Measurements from ENCODE around the gene UBTD1.

Gene UBTD1

DNA sequence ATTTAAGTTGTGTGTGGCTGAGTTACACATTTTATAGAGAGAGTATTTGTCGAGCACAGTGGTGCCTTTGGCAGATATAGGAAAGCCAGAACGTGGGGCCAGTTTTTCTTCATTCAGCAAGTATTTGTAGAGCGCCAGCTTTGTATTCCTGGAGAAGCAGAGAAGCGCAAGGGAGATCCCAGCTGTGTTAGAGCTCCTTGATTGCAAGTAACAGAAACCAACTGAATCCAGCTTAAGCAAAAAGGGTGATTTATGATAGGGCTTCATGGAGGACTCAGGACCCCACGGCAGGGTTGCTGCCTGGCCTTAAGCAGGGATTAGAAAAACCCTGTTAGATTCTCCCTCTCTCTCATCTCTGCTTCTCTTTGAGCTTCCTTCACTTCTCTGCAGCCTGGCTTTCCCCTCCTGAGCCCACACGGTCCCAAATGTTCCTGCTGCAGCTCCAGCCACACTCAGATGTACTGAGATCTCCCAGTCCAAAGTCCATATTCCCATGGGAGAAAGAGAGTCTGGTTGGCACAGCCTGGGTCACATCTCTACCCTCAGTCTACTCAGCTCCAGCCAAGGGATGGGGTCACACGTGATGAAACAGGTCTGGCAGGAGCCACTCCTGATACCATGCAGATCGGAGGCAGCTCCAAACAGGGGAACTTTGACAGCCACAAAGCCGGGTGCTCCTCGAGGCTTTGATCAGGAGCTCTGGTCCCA is 16.7 kb downstream of the UBTD1 start:
- H3K4me3 ChIP-seq (ENCODE audit: low read depth, low read length): no peak overlapping the region
- TF ChIP-seq, protein P1, sequence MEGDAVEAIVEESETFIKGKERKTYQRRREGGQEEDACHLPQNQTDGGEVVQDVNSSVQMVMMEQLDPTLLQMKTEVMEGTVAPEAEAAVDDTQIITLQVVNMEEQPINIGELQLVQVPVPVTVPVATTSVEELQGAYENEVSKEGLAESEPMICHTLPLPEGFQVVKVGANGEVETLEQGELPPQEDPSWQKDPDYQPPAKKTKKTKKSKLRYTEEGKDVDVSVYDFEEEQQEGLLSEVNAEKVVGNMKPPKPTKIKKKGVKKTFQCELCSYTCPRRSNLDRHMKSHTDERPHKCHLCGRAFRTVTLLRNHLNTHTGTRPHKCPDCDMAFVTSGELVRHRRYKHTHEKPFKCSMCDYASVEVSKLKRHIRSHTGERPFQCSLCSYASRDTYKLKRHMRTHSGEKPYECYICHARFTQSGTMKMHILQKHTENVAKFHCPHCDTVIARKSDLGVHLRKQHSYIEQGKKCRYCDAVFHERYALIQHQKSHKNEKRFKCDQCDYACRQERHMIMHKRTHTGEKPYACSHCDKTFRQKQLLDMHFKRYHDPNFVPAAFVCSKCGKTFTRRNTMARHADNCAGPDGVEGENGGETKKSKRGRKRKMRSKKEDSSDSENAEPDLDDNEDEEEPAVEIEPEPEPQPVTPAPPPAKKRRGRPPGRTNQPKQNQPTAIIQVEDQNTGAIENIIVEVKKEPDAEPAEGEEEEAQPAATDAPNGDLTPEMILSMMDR (IDR thresholded peaks at IDR 0.05; ENCODE audit: low read depth, low read length): no peak

DNA sequence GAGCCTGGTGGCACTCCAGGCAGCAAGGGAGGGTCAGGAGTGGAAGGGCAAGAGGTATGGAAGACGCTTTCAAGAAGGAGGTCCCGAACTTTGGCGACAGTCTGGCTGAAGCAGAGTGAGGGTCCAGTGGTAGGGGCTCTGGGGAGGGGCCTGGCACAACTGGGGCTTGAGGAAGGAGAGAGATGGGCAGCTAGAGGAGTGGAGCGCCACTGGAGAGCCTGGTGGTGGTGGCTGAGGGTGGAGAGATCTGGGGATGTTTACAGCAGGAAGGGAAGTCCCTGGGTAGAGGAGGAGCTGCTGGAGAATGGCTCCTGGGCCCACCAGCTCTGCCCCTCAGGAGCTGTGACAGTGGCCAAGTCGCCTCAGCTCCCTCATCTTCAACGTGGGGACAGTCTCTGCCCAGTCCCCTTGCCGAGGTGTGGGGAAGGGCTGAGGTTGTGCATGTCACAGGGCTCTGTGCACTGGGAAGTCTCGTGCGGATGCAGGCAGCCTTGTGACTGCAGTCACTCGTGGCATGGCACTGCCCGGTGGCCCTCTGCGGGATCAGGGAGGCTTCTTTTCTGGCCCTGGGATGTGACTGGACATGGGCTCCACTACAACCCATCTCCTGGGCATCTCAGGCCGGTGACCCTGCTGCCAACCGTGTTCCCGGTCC is 18.5 kb downstream of the UBTD1 start:
- no peak overlapping the region for H3K4me3 ChIP-seq (ENCODE audit: low read depth, low read length)
- TF ChIP-seq, protein P1 (IDR thresholded peaks at IDR 0.05; ENCODE audit: low read depth, low read length): no peak

DNA sequence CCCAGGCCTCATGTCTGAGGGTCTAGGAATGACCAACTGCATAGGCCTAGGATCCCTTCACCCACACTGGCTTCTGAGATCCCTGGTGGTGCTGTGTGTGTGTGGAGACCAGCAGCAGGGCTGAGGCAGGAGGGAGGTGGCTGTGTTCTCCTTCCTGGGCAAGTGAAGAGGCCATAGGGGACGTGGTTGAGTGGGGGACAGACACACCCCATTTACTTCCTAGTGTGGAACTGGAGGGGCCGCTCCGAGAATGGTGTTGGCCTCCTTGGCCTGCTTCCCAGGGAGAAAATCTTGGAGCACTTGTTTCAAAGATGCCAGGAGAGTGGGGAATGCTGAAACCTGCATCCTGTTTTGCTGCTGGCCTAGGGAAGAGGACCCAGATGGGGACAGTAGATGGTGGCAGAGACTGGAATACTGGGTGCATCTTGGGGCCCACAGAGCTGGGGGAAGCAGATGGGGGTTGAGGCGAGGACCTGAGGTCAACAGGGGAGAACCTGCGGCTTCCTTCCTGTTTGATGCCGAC is 19.1 kb downstream of the UBTD1 start:
- H3K4me3 ChIP-seq (ENCODE audit: low read depth, low read length): no peak overlapping the region
- TF ChIP-seq, protein P1 (IDR thresholded peaks at IDR 0.05; ENCODE audit: low read depth, low read length): no peak

DNA sequence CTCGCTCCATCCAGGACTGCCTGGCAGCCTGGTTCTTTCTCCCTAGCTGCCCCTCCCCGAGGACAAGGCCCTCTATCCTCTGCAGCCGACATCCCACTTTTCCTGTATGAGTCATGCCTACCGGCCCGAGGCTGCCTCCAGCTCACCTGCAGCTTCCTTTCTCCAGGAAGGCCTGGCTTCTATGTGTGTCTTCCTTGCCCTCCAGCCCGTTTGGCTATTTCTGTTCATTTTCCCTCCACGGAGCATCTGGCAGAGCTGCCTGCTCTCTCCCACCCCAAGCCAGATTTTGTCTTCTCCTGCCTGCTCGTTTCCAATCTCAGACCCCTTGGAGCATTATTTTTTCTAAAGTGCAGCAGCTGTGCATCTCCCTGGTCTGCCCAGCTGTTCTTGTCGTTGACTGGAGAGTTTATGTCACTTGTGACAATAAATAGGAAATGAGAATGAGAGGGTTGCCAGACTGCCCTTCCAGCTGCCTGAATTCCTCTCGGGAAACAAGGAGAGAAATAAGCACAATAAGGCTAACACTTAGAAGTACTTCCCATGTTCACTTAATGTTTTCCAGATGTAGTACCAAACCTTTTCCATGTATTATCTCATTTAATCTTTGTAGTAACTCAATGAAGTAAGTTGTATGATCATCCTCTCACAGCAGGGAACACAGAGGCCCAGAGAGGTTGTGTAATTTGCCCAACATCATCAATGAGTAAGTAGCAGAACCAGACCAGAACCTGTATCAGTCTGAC is 19.7 kb downstream of the UBTD1 start:
- no peak overlapping the region for H3K4me3 ChIP-seq (ENCODE audit: low read depth, low read length)

DNA sequence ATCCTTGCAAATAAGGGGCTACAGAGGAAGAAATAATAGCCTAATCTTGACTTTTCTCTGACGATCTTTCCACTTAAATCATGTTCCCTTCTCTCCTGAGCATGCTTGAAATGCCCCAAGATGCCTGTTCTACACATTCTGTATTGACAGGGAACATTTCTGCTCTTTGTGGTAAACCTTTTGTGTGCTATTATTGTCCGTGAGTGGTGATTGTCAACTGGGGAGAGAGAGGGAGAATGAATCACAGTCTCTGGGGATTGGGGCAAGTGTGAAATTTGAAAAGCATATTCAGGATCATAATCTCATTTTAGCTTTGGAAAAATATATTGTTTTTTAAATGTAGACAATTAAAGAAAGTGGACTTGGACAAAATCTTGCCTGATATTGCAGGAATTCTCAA is 20.6 kb downstream of the UBTD1 start:
- TF ChIP-seq, protein P1 (IDR thresholded peaks at IDR 0.05; ENCODE audit: low read depth, low read length): no peak
- H3K4me3 ChIP-seq (ENCODE audit: low read depth, low read length): no peak overlapping the region

More for the DNA sequence above, 19.7 kb downstream of the UBTD1 start:
- TF ChIP-seq, protein P1 (IDR thresholded peaks at IDR 0.05; ENCODE audit: low read depth, low read length): no peak

DNA sequence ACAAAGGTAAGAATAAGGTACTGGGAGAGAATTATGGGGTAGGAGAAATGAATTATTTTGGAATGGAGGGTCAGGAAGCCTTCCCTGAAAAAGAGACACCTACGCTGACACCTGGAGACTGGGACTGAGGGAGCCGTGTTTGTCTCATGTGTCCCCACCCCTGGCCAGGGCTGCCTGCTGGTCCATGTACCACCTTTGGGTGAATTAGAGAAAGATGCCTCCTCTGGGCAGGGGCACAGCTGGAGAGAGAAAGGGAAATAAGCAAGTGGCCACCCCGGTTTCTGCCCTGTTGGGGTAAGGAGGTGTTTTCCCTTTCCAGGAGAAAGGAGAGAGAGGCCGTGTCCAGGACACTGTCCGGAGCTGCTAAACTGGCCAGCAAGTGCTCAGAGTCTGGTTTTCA is 21.8 kb downstream of the UBTD1 start:
- TF ChIP-seq, protein P1 (IDR thresholded peaks at IDR 0.05; ENCODE audit: low read depth, low read length): no peak
- H3K4me3 ChIP-seq (ENCODE audit: low read depth, low read length): no peak overlapping the region

All from WI38 (cell line).